CD4-positive, CD25-positive, alpha-beta regulatory T cell (primary cell): ENCODE results near the gene AGK. TPM values are rescaled to one million over a fixed set of nuclear protein-coding genes. Genes with fewer than 3 reads are reported as not detected.

Experiments
- ATAC-seq, 2 donors: fragments of 150-1000 bp; cut with Tn5 transposase; one replicate each; pipeline ENCODE4 v1.10.0; 2021; ENCODE audit warnings: low read depth in 2 of 2, moderate number of reproducible peaks in 2 of 2, moderate library complexity in 1 of 2
- DNase-seq, 3 donors: peaks; one replicate each; pipeline versions ENCODE4 v3.0.0 to v3.0.0-alpha.2; 2012 to 2022; ENCODE audit warnings: mixed read lengths in 1 of 3
- H3K27ac ChIP-seq: one replicate; pipeline ENCODE4 v1.7.0; 2013; ENCODE audit warnings: mild to moderate bottlenecking, low read length; ENCODE audit not compliant: insufficient read depth, poor library complexity, severe bottlenecking
- H3K27me3 ChIP-seq: one replicate; pipeline ENCODE4 v1.7.0; 2013; ENCODE audit warnings: low read length; ENCODE audit not compliant: control insufficient read depth, insufficient read depth
- H3K36me3 ChIP-seq: one replicate; pipeline ENCODE4 v1.7.0; 2013; ENCODE audit warnings: mild to moderate bottlenecking, low read length, moderate library complexity; ENCODE audit not compliant: control insufficient read depth, insufficient read depth
- H3K4me1 ChIP-seq: 2 replicates; pipeline ENCODE4 v1.7.0; 2013; ENCODE audit warnings: mild to moderate bottlenecking, low read length; ENCODE audit not compliant: insufficient read depth, control insufficient read depth, poor library complexity, severe bottlenecking
- H3K4me3 ChIP-seq: one replicate; pipeline ENCODE4 v1.7.0; 2013; ENCODE audit warnings: low read depth, mild to moderate bottlenecking, low read length, moderate library complexity
- H3K9me3 ChIP-seq, 2 experiments: 1 replicate in 1 of 2; 2 replicates in 1 of 2; pipeline ENCODE4 v1.7.0; 2013; ENCODE audit warnings: low read length in 2 of 2, mild to moderate bottlenecking in 1 of 2, moderate library complexity in 1 of 2; ENCODE audit not compliant: control insufficient read depth in 2 of 2
- H3K27ac Mint-ChIP-seq, 3 donors: one replicate each; pipeline ENCODE4 v1.8.0; 2020 to 2022; ENCODE audit warnings: mild to moderate bottlenecking in 3 of 3, mixed read lengths in 3 of 3, moderate library complexity in 2 of 3
- H3K27me3 Mint-ChIP-seq: one replicate; pipeline ENCODE4 v1.8.0; 2022; ENCODE audit warnings: mild to moderate bottlenecking, mixed read lengths
- H3K36me3 Mint-ChIP-seq: one replicate; pipeline ENCODE4 v1.8.0; 2020; ENCODE audit warnings: mixed read lengths
- H3K4me1 Mint-ChIP-seq, 4 donors: one replicate each; pipeline ENCODE4 v1.8.0; 2020 to 2022; ENCODE audit warnings: mixed read lengths in 4 of 4, mild to moderate bottlenecking in 1 of 4
- H3K4me3 Mint-ChIP-seq, 4 donors: one replicate each; pipeline ENCODE4 v1.8.0; 2020 to 2022; ENCODE audit warnings: mild to moderate bottlenecking in 4 of 4, mixed read lengths in 4 of 4, moderate library complexity in 3 of 4
- H3K9me3 Mint-ChIP-seq, 7 donors: one replicate each; pipeline ENCODE4 v1.8.0; 2020 to 2022; ENCODE audit warnings: mixed read lengths in 7 of 7, mild to moderate bottlenecking in 3 of 7, moderate library complexity in 2 of 7
- polyA plus RNA-seq, 4 donors: library from polyadenylated mRNA; unstranded; fragments of 300-500 nt; fragmentation: Illumina TruSeq; gene quantifications; one replicate each; pipeline ENCODE4 v1.2.3, GENCODE V29; 2021
- total RNA-seq: library from RNA; stranded (reverse); gene quantifications from one replicate; pipeline ENCODE4 v1.2.3, GENCODE V29; 2022

AGK gene
- total RNA-seq (28.6 TPM), polyA plus RNA-seq (10 to 100 TPM; 34.6 to 38.1 (median 35.3) TPM)

GRCh38 chr7:141551094-141551781, at the start of gene AGK:
TSS of gene AGK (plus strand) at chr7:141551410. CDS start at chr7:141555467, 4,057 bp downstream.
- ATAC-seq: peak; percentile 92 to 96
- Mint-ChIP-seq H3K4me1 (peaks cover 25 to 49% (median 30%) of the 10 kb centered on the region in 4 donors), H3K27ac (peak within 1 kb of the TSS; percentile 86 to 98 (median 91)), H3K4me3 (peak within 1 kb of the TSS; percentile 92 to 97 (median 94)), H3K27me3 (no peaks in the 10 kb centered on the region), H3K9me3 (peaks cover 0 to 2% (median 0%) of the 10 kb centered on the region in 7 donors), H3K36me3 (peaks cover 11% of the 10 kb centered on the region)
- Histone ChIP-seq H3K27ac (no peak within 1 kb of the TSS), H3K9me3 (no peaks in the 10 kb centered on the region), H3K36me3 (peaks cover 11% of the 10 kb centered on the region), H3K4me1 (peaks cover 17% of the 10 kb centered on the region), H3K4me3 (peak within 1 kb of the TSS; percentile 95), H3K27me3 (no peaks in the 10 kb centered on the region)
- DNase-seq: peak; percentile 51 to 87 (median 75)

- no peak for DNase-seq
- Histone ChIP-seq H3K4me1 (no peaks in the 10 kb centered on the region), H3K4me3 (no peak overlapping the region), H3K36me3 (no peaks in the 10 kb centered on the region), H3K27me3 (peaks cover 4% of the 10 kb centered on the region), H3K9me3 (no peaks in the 10 kb centered on the region), H3K27ac (no peak overlapping the region)
- Mint-ChIP-seq H3K9me3 (peaks cover 0 to 4% (median 0%) of the 10 kb centered on the region in 7 donors), H3K27ac (no peak overlapping the region), H3K27me3 (peaks cover 25% of the 10 kb centered on the region), H3K36me3 (no peaks in the 10 kb centered on the region), H3K4me3 (no peak overlapping the region), H3K4me1 (no peaks in the 10 kb centered on the region)
- ATAC-seq: no peak
Measured at GRCh38 chr7:141501451-141501850, 49.8 kb upstream of the AGK start.

GRCh38 chr7:141511316-141511675, 39.9 kb upstream of the AGK start:
- H3K4me3 ChIP-seq: no peak overlapping the region
- no peak for ATAC-seq
- H3K4me1 Mint-ChIP-seq: peaks cover 0 to 18% (median 2%) of the 10 kb centered on the region in 4 donors

GRCh38 chr7:141511676-141512396, 39.4 kb upstream of the AGK start:
- DNase-seq: no peak
- Histone ChIP-seq H3K9me3 (peaks cover 0 to 5% of the 10 kb centered on the region in 2 experiments), H3K4me1 (no peaks in the 10 kb centered on the region), H3K27ac (no peak overlapping the region), H3K36me3 (no peaks in the 10 kb centered on the region), H3K4me3 (no peak overlapping the region), H3K27me3 (peaks cover 29% of the 10 kb centered on the region)
- Mint-ChIP-seq H3K4me3 (peak overlapping the region in 2 of 4 donors; percentile 63 to 77), H3K9me3 (peaks cover 4 to 13% (median 6%) of the 10 kb centered on the region in 7 donors), H3K27ac (peak overlapping the region in 1 of 3 donors; percentile 33), H3K4me1 (peaks cover 0 to 18% (median 2%) of the 10 kb centered on the region in 4 donors), H3K27me3 (peaks cover 53% of the 10 kb centered on the region), H3K36me3 (no peaks in the 10 kb centered on the region)
- no peak for ATAC-seq

More at GRCh38 chr7:141511316-141511675, 39.9 kb upstream of the AGK start:
- peaks cover 29% of the 10 kb centered on the region for H3K27me3 ChIP-seq
- no peaks in the 10 kb centered on the region for H3K36me3 ChIP-seq
- Mint-ChIP-seq H3K36me3 (no peaks in the 10 kb centered on the region), H3K27me3 (peaks cover 53% of the 10 kb centered on the region), H3K27ac (no peak overlapping the region), H3K9me3 (peaks cover 4 to 11% (median 6%) of the 10 kb centered on the region in 7 donors), H3K4me3 (peak overlapping the region in 1 of 4 donors; percentile 35)
- no peaks in the 10 kb centered on the region for H3K4me1 ChIP-seq
- peaks cover 0 to 5% of the 10 kb centered on the region in 2 experiments for H3K9me3 ChIP-seq
- DNase-seq: no peak
- H3K27ac ChIP-seq: no peak overlapping the region

GRCh38 chr7:141512597-141512996, 38.6 kb upstream of the AGK start:
- Histone ChIP-seq H3K27ac (no peak overlapping the region), H3K4me3 (no peak overlapping the region), H3K4me1 (no peaks in the 10 kb centered on the region), H3K36me3 (no peaks in the 10 kb centered on the region), H3K9me3 (peaks cover 0 to 5% of the 10 kb centered on the region in 2 experiments), H3K27me3 (peaks cover 29% of the 10 kb centered on the region)
- H3K9me3 Mint-ChIP-seq: peaks cover 4 to 13% (median 6%) of the 10 kb centered on the region in 7 donors
- H3K4me1 Mint-ChIP-seq: peaks cover 0 to 18% (median 2%) of the 10 kb centered on the region in 4 donors
- H3K27me3 Mint-ChIP-seq: peaks cover 53% of the 10 kb centered on the region
- ATAC-seq (no peak), DNase-seq (no peak)
- no peak overlapping the region for H3K27ac Mint-ChIP-seq
- no peaks in the 10 kb centered on the region for H3K36me3 Mint-ChIP-seq
- H3K4me3 Mint-ChIP-seq: no peak overlapping the region

- Mint-ChIP-seq H3K36me3 (no peaks in the 10 kb centered on the region), H3K27ac (no peak overlapping the region), H3K9me3 (peaks cover 4 to 13% (median 6%) of the 10 kb centered on the region in 7 donors), H3K27me3 (peaks cover 53% of the 10 kb centered on the region), H3K4me3 (no peak overlapping the region), H3K4me1 (peaks cover 0 to 18% (median 2%) of the 10 kb centered on the region in 4 donors)
- Histone ChIP-seq H3K4me3 (no peak overlapping the region), H3K27ac (no peak overlapping the region), H3K9me3 (peaks cover 0 to 5% of the 10 kb centered on the region in 2 experiments), H3K4me1 (no peaks in the 10 kb centered on the region), H3K36me3 (no peaks in the 10 kb centered on the region), H3K27me3 (peaks cover 29% of the 10 kb centered on the region)
- ATAC-seq (no peak), DNase-seq (no peak)
Measured at GRCh38 chr7:141513720-141514119, 37.5 kb upstream of the AGK start.

GRCh38 chr7:141515941-141516340, 35.3 kb upstream of the AGK start:
- no peak overlapping the region for H3K4me3 Mint-ChIP-seq

More at GRCh38 chr7:141515941-141516340, 35.3 kb upstream of the AGK start:
- peaks cover 19% of the 10 kb centered on the region for H3K27me3 ChIP-seq
- no peak overlapping the region for H3K4me3 ChIP-seq
- no peak overlapping the region for H3K27ac ChIP-seq
- H3K9me3 ChIP-seq: peaks cover 0 to 5% of the 10 kb centered on the region in 2 experiments
- Mint-ChIP-seq H3K36me3 (no peaks in the 10 kb centered on the region), H3K27ac (no peak overlapping the region), H3K9me3 (peaks cover 2 to 12% (median 6%) of the 10 kb centered on the region in 7 donors), H3K27me3 (peaks cover 45% of the 10 kb centered on the region), H3K4me1 (peaks cover 0 to 14% (median 0%) of the 10 kb centered on the region in 4 donors)
- DNase-seq: no peak
- H3K36me3 ChIP-seq: no peaks in the 10 kb centered on the region
- no peak for ATAC-seq
- no peaks in the 10 kb centered on the region for H3K4me1 ChIP-seq
